Stimulated activated effector memory CD8-positive, alpha-beta T cell treated with anti-CD3 and anti-CD28 coated beads, Interleukin-12 subunit alpha, Interleukin-12 subunit beta, amount 100 ng/mL, for 72 hours (primary cell): Measurements from ENCODE around the gene UBB.
"Not testable (repeated sequence)": the region's sequence is repeated elsewhere in the genome, so short reads cannot be mapped to it uniquely, and the experiment has no call there.

Experiments used
- ATAC-seq: fragments of 150-1000 bp; cut with Tn5 transposase; 2 replicates; pipeline ENCODE4 v1.10.0; 2021
- DNase-seq, 2 donors: peaks; one replicate each; pipeline ENCODE4 v3.0.0; 2021 to 2022; ENCODE audit warnings: low spot score in 2 of 2
- H3K27ac Mint-ChIP-seq: one replicate; pipeline ENCODE4 v1.8.0; 2022; ENCODE audit warnings: mild to moderate bottlenecking, mixed read lengths
- H3K36me3 Mint-ChIP-seq: one replicate; pipeline ENCODE4 v1.8.0; 2022; ENCODE audit warnings: mild to moderate bottlenecking, mixed read lengths
- H3K4me1 Mint-ChIP-seq: one replicate; pipeline ENCODE4 v1.8.0; 2022; ENCODE audit warnings: mixed read lengths
- H3K4me3 Mint-ChIP-seq: one replicate; pipeline ENCODE4 v1.8.0; 2022; ENCODE audit warnings: mild to moderate bottlenecking, mixed read lengths
- H3K9me3 Mint-ChIP-seq: one replicate; pipeline ENCODE4 v1.8.0; 2022; ENCODE audit warnings: mixed read lengths

The UBB gene

GRCh38 chr17:16392491-16392890 lies 11.6 kb downstream of the UBB start:
- H3K36me3 Mint-ChIP-seq, H3K27ac Mint-ChIP-seq: not testable (repeated sequence)

GRCh38 chr17:16395887-16396286 lies 15.0 kb downstream of the UBB start:
- not testable (repeated sequence) for H3K4me1 Mint-ChIP-seq, DNase-seq, H3K27ac Mint-ChIP-seq, H3K4me3 Mint-ChIP-seq, H3K36me3 Mint-ChIP-seq, H3K9me3 Mint-ChIP-seq, ATAC-seq

More at GRCh38 chr17:16392491-16392890, 11.6 kb downstream of the UBB start:
- ATAC-seq, H3K9me3 Mint-ChIP-seq, H3K4me1 Mint-ChIP-seq, DNase-seq, H3K4me3 Mint-ChIP-seq: not testable (repeated sequence)

GRCh38 chr17:16396693-16397092 lies 15.8 kb downstream of the UBB start:
- H3K4me1 Mint-ChIP-seq, ATAC-seq, H3K4me3 Mint-ChIP-seq, H3K9me3 Mint-ChIP-seq, H3K36me3 Mint-ChIP-seq, H3K27ac Mint-ChIP-seq, DNase-seq: not testable (repeated sequence)

- DNase-seq = no peak
- Mint-ChIP-seq H3K9me3 (no peaks in the 10 kb centered on the region), H3K36me3 (no peaks in the 10 kb centered on the region), H3K27ac (peak overlapping the region; percentile 50), H3K4me3 (no peak overlapping the region), H3K4me1 (peaks cover 7% of the 10 kb centered on the region)
- peak; percentile 71 for ATAC-seq
Observed at GRCh38 chr17:16398270-16399267, 17.7 kb downstream of the UBB start.

GRCh38 chr17:16403847-16404246 lies 23.0 kb downstream of the UBB start:
- H3K4me3 Mint-ChIP-seq, DNase-seq, H3K9me3 Mint-ChIP-seq, H3K4me1 Mint-ChIP-seq, ATAC-seq, H3K27ac Mint-ChIP-seq, H3K36me3 Mint-ChIP-seq: not testable (repeated sequence)

GRCh38 chr17:16406742-16407674 lies 26.1 kb downstream of the UBB start:
- H3K4me3 Mint-ChIP-seq = peak overlapping the region; percentile 51
- DNase-seq = no peak
- no peaks in the 10 kb centered on the region for H3K36me3 Mint-ChIP-seq
- no peak overlapping the region for H3K27ac Mint-ChIP-seq
- no peak for ATAC-seq
- H3K9me3 Mint-ChIP-seq = no peaks in the 10 kb centered on the region
- H3K4me1 Mint-ChIP-seq = peaks cover 6% of the 10 kb centered on the region

- ATAC-seq (peak; percentile 68), DNase-seq (no peak)
- Mint-ChIP-seq H3K4me3 (no peak overlapping the region), H3K4me1 (peaks cover 6% of the 10 kb centered on the region), H3K9me3 (no peaks in the 10 kb centered on the region), H3K27ac (no peak overlapping the region), H3K36me3 (no peaks in the 10 kb centered on the region)
Observed at GRCh38 chr17:16407911-16408588, 27.2 kb downstream of the UBB start.

- ATAC-seq (peak; percentile 44), DNase-seq (peak in 1 of 2 donors; percentile 73)
- H3K4me1 Mint-ChIP-seq = peaks cover 52% of the 10 kb centered on the region
Observed at GRCh38 chr17:16415031-16415924, 34.4 kb downstream of the UBB start, which contains the start of gene TRPV2. Gene TRPV2, plus strand, starts transcription at chr17:16415571. Its CDS starts 2,098 bp downstream, at chr17:16417669.

GRCh38 chr17:16417399-16417798 lies 36.5 kb downstream of the UBB start:
- DNase-seq = no peak
- no peak for ATAC-seq
- Mint-ChIP-seq H3K4me3 (peak overlapping the region; percentile 98), H3K4me1 (peaks cover 61% of the 10 kb centered on the region), H3K36me3 (peaks cover 60% of the 10 kb centered on the region), H3K9me3 (no peaks in the 10 kb centered on the region), H3K27ac (peak overlapping the region; percentile 99)

More at GRCh38 chr17:16415031-16415924, 34.4 kb downstream of the UBB start, which contains the start of gene TRPV2:
- peaks cover 39% of the 10 kb centered on the region for H3K36me3 Mint-ChIP-seq
- peak within 1 kb of the TSS; percentile 98 for H3K4me3 Mint-ChIP-seq
- H3K27ac Mint-ChIP-seq = peak within 1 kb of the TSS; percentile 99
- H3K9me3 Mint-ChIP-seq = no peaks in the 10 kb centered on the region

- Mint-ChIP-seq H3K36me3 (peaks cover 67% of the 10 kb centered on the region), H3K4me3 (peak overlapping the region; percentile 98), H3K27ac (peak overlapping the region; percentile 99), H3K9me3 (no peaks in the 10 kb centered on the region), H3K4me1 (peaks cover 61% of the 10 kb centered on the region)
- ATAC-seq = no peak
- DNase-seq = no peak
Observed at GRCh38 chr17:16417896-16418684, 37.2 kb downstream of the UBB start.

- Mint-ChIP-seq H3K4me3 (peak overlapping the region; percentile 98), H3K9me3 (no peaks in the 10 kb centered on the region), H3K4me1 (peaks cover 61% of the 10 kb centered on the region), H3K27ac (peak overlapping the region; percentile 99), H3K36me3 (peaks cover 73% of the 10 kb centered on the region)
- DNase-seq (no peak), ATAC-seq (peak; percentile 59)
Observed at GRCh38 chr17:16418685-16419068, 37.8 kb downstream of the UBB start.

GRCh38 chr17:16419074-16419928 lies 38.4 kb downstream of the UBB start:
- Mint-ChIP-seq H3K9me3 (no peaks in the 10 kb centered on the region), H3K4me3 (peak overlapping the region; percentile 98), H3K27ac (peak overlapping the region; percentile 99), H3K4me1 (peaks cover 57% of the 10 kb centered on the region), H3K36me3 (peaks cover 79% of the 10 kb centered on the region)
- peak; percentile 85 for ATAC-seq
- DNase-seq = peak in 1 of 2 donors; percentile 81
